Kidney (tissue), 14 donors: Measurements from ENCODE around the gene KDR. TPM values are rescaled to one million over a fixed set of nuclear protein-coding genes. Genes with fewer than 3 reads are reported as not detected.

Experiments used
- DNase-seq, 5 donors: peaks; one replicate each; pipeline ENCODE4 v3.0.0-alpha.2; 2013 to 2020
- FAIRE-seq: peaks from 2 replicates; lab custom pipeline; 2012; peaks lifted over from hg19 to GRCh38; lab: Jason Lieb, UNC
- H3K27ac ChIP-seq, 2 donors: one replicate each; pipeline ENCODE4 v1.7.0; 2013; ENCODE audit warnings: low read depth in 2 of 2, low read length in 2 of 2, inconsistent platforms in 1 of 2
- H3K27me3 ChIP-seq: one replicate; pipeline ENCODE4 v1.7.1; 2013; ENCODE audit warnings: low read length, inconsistent platforms; ENCODE audit not compliant: control insufficient read depth, insufficient read depth
- H3K36me3 ChIP-seq, 3 donors: one replicate each; pipeline versions ENCODE4 v1.7.0 to v1.7.1; 2013; ENCODE audit warnings: low read length in 3 of 3, control low read depth in 1 of 3, inconsistent platforms in 1 of 3; ENCODE audit not compliant: insufficient read depth in 3 of 3, control insufficient read depth in 2 of 3
- H3K4me1 ChIP-seq, 3 donors: one replicate each; pipeline versions ENCODE4 v1.7.0 to v1.7.1; 2013; ENCODE audit warnings: low read length in 3 of 3, inconsistent platforms in 1 of 3, low read depth in 1 of 3; ENCODE audit not compliant: control insufficient read depth in 2 of 3, insufficient read depth in 2 of 3
- H3K4me3 ChIP-seq, 3 donors: one replicate each; pipeline versions ENCODE4 v1.7.0 to v1.8.1; 2013; ENCODE audit warnings: low read length in 3 of 3, control low read depth in 1 of 3, inconsistent platforms in 1 of 3
- H3K9ac ChIP-seq, 3 donors: one replicate each; pipeline versions ENCODE4 v1.7.0 to v1.7.1; 2013; ENCODE audit warnings: low read length in 3 of 3, control low read depth in 1 of 3, inconsistent platforms in 1 of 3
- H3K9me3 ChIP-seq, 3 donors: one replicate each; pipeline versions ENCODE4 v1.7.0 to v1.7.1; 2013; ENCODE audit warnings: low read length in 3 of 3, control low read depth in 1 of 3, inconsistent platforms in 1 of 3; ENCODE audit not compliant: control insufficient read depth in 2 of 3, insufficient read depth in 1 of 3
- CTCF ChIP-seq: IDR thresholded peaks from 3 replicates; pipeline ENCODE4 v1.5.1; 2012; ENCODE audit warnings: mild to moderate bottlenecking, moderate library complexity, borderline replicate concordance; ENCODE audit not compliant: insufficient read depth; ENCODE audit errors: extremely low read depth
- intact Hi-C: fragments of 100-400 bp; cut with DNase I; formaldehyde crosslinking; loops from one replicate; pipeline ENCODE4 v1.11.1; 2022
- polyA plus RNA-seq: library from polyadenylated mRNA; stranded (reverse); fragments of 350-450 nt; fragmentation: Illumina TruSeq; extraction: RNeasy Lipid Tissue Mini Kit (QIAGEN cat#74804); gene quantifications from one replicate; pipeline ENCODE4 v1.2.3, GENCODE V29; 2014; ENCODE audit warnings: low read depth, low replicate concordance; ENCODE audit not compliant: insufficient read depth
- total RNA-seq: library from RNA; stranded (reverse); fragmentation: NEBNext Ultra II Directional; extraction: Animal tissue kit (Norgen Biotek cat#: 25700); gene quantifications from one replicate; pipeline ENCODE4 v1.2.1, GENCODE V29; 2021
- donor health status: control.
- donor health status: control.
- donor health status: control.
- donor health status: control.
- donor health status: control.
- donor health status: DM: yes; HTN: yes; CAD: no.
- donor health status: Normal renal cell carcinoma (clear cell type).

The KDR gene
- total and polyA plus RNA-seq, 2 donors from 2014 or later, result 20.4 to 28.8 TPM

GRCh38 chr4:55125763-55126541, 557 bp upstream of the KDR start:
- intact Hi-C loops, result no loop called here
- FAIRE-seq (no peak), DNase-seq (peak in 3 of 5 donors; percentile 34 to 44 (median 43))
- Histone ChIP-seq H3K9ac (peak overlapping the region in 1 of 3 donors; percentile 26), H3K9me3 (no peaks in the 10 kb centered on the region), H3K27me3 (peaks cover 7% of the 10 kb centered on the region), H3K4me3 (peak overlapping the region; percentile 17 to 54 (median 50)), H3K4me1 (no peaks in the 10 kb centered on the region), H3K27ac (peak overlapping the region in 1 of 2 donors; percentile 37), H3K36me3 (no peaks in the 10 kb centered on the region)
- no peak for TF ChIP-seq CTCF

- no peaks in the 10 kb centered on the region for H3K4me1 ChIP-seq
- no peaks in the 10 kb centered on the region for H3K36me3 ChIP-seq
- H3K27me3 ChIP-seq, result peaks cover 7% of the 10 kb centered on the region
- FAIRE-seq, result no peak
- H3K27ac ChIP-seq, result peak overlapping the region; percentile 39 to 65
- peak overlapping the region; percentile 42 to 62 (median 49) for H3K4me3 ChIP-seq
- TF ChIP-seq CTCF, result no peak
- no peaks in the 10 kb centered on the region for H3K9me3 ChIP-seq
- H3K9ac ChIP-seq, result peak overlapping the region; percentile 19 to 35 (median 24)
- peak in 3 of 5 donors; percentile 34 to 55 (median 45) for DNase-seq
- intact Hi-C loops, result no loop called here
These were observed 896 bp downstream of the KDR start for GRCh38 chr4:55124322-55125076.

- DNase-seq (no peak), FAIRE-seq (no peak)
- H3K27me3 ChIP-seq, result peaks cover 7% of the 10 kb centered on the region
- H3K9me3 ChIP-seq, result no peaks in the 10 kb centered on the region
- H3K4me1 ChIP-seq, result no peaks in the 10 kb centered on the region
- intact Hi-C loops, result no loop called here
- peak overlapping the region in 2 of 3 donors; percentile 2 to 35 for H3K9ac ChIP-seq
- no peak for TF ChIP-seq CTCF
- H3K4me3 ChIP-seq, result peak overlapping the region; percentile 42 to 56 (median 49)
- H3K36me3 ChIP-seq, result no peaks in the 10 kb centered on the region
- peak overlapping the region in 1 of 2 donors; percentile 24 for H3K27ac ChIP-seq
These were observed 1.6 kb downstream of the KDR start for GRCh38 chr4:55123791-55124190.
